Femur (tissue), 1 donor: Measurements from ENCODE around the gene MS4A2.
"Not testable (repeated sequence)": the region's sequence is repeated elsewhere in the genome, so short reads cannot be mapped to it uniquely, and the experiment has no call there.

Experiments used
- DNase-seq: peaks from one replicate; pipeline ENCODE4 v3.0.0-alpha.2; 2017

Gene MS4A2

GRCh38 chr11:60088364-60088763, at the start of gene MS4A2:
Gene MS4A2 (plus strand): TSS chr11:60088664. CDS start chr11:60088766, 102 bp downstream.
- DNase-seq, result no peak

- no peak for DNase-seq
These were observed 48.4 kb upstream of the MS4A2 start, which contains the start of gene OOSP2 for GRCh38 chr11:60040109-60040508. Gene OOSP2 (plus strand): TSS chr11:60040409. CDS start chr11:60040460, 51 bp downstream.

- DNase-seq, result not testable (repeated sequence)
These were observed 38.0 kb upstream of the MS4A2 start for GRCh38 chr11:60050422-60050821.

- DNase-seq, result not testable (repeated sequence)
These were observed 37.6 kb upstream of the MS4A2 start for GRCh38 chr11:60050839-60051238.

GRCh38 chr11:60056349-60056969, 32.0 kb upstream of the MS4A2 start, which contains the start of gene MS4A3:
Gene MS4A3 (plus strand): TSS chr11:60056665. CDS start chr11:60061161, 4,496 bp downstream.
- no peak for DNase-seq

- no peak for DNase-seq
These were observed 29.4 kb upstream of the MS4A2 start for GRCh38 chr11:60059052-60059451.

GRCh38 chr11:60059521-60060240, 28.8 kb upstream of the MS4A2 start:
- no peak for DNase-seq

GRCh38 chr11:60064111-60064510, 24.4 kb upstream of the MS4A2 start:
- DNase-seq, result no peak

GRCh38 chr11:60065801-60066200, 22.7 kb upstream of the MS4A2 start:
- DNase-seq, result no peak

GRCh38 chr11:60069450-60069849, 19.0 kb upstream of the MS4A2 start:
- DNase-seq, result no peak

GRCh38 chr11:60071644-60072043, 16.8 kb upstream of the MS4A2 start:
- DNase-seq, result not testable (repeated sequence)

GRCh38 chr11:60077216-60077817, 11.1 kb upstream of the MS4A2 start:
- no peak for DNase-seq

- no peak for DNase-seq
These were observed 10.5 kb upstream of the MS4A2 start for GRCh38 chr11:60077981-60078380.

GRCh38 chr11:60078745-60079144, 9.7 kb upstream of the MS4A2 start:
- DNase-seq, result no peak

GRCh38 chr11:60080535-60080934, 7.9 kb upstream of the MS4A2 start:
- DNase-seq, result no peak

- DNase-seq, result no peak
These were observed 3.7 kb upstream of the MS4A2 start for GRCh38 chr11:60084631-60085273.

- DNase-seq, result no peak
These were observed 2.6 kb upstream of the MS4A2 start for GRCh38 chr11:60085909-60086308.

GRCh38 chr11:60087239-60087638, 1.2 kb upstream of the MS4A2 start:
- no peak for DNase-seq

- DNase-seq, result no peak
These were observed 7.1 kb downstream of the MS4A2 start for GRCh38 chr11:60095477-60096120.

- DNase-seq, result no peak
These were observed 8.7 kb downstream of the MS4A2 start for GRCh38 chr11:60097189-60097588.

GRCh38 chr11:60098508-60098907, 10.0 kb downstream of the MS4A2 start:
- no peak for DNase-seq

GRCh38 chr11:60100516-60100915, 12.1 kb downstream of the MS4A2 start:
- no peak for DNase-seq

GRCh38 chr11:60101368-60101767, 12.9 kb downstream of the MS4A2 start:
- not testable (repeated sequence) for DNase-seq
